Gastroesophageal sphincter (tissue), 4 donors: ENCODE measurements around the gene GLDC. TPM values are rescaled to one million over a fixed set of nuclear protein-coding genes. Genes with fewer than 3 reads are reported as not detected.

Experiments
- ATAC-seq: fragments of 150-250 bp; one replicate; pipeline ENCODE4 v1.9.1; 2016; ENCODE audit warnings: mild to moderate bottlenecking, moderate library complexity
- H3K27ac ChIP-seq, 4 donors: fragments of 200-600 bp; sonication (generic) in 3 of 4; 1 replicate in 3 of 4; 2 replicates in 1 of 4; pipeline ENCODE4 v1.5.1; 2016 to 2019
- H3K27me3 ChIP-seq: fragments of 200-600 bp; sonication (generic); one replicate; pipeline ENCODE4 v1.5.1; 2019
- H3K36me3 ChIP-seq, 2 donors: fragments of 200-600 bp; sonication (generic); one replicate each; pipeline ENCODE4 v1.5.1; 2019; ENCODE audit warnings: control low read depth in 1 of 2
- H3K4me1 ChIP-seq, 3 donors: fragments of 200-600 bp; sonication (generic); 1 replicate in 2 of 3; 2 replicates in 1 of 3; pipeline ENCODE4 v1.5.1; 2016 to 2019; ENCODE audit warnings: control low read depth in 2 of 3
- H3K4me3 ChIP-seq, 2 donors: fragments of 200-600 bp; sonication (generic); one replicate each; pipeline ENCODE4 v1.5.1; 2019; ENCODE audit warnings: mild to moderate bottlenecking in 1 of 2, moderate library complexity in 1 of 2
- H3K9me3 ChIP-seq, 3 donors: fragments of 200-600 bp; sonication (generic); one replicate each; pipeline ENCODE4 v1.5.1; 2017 to 2019; ENCODE audit warnings: control low read depth in 2 of 3
- CTCF ChIP-seq, 4 experiments: fragments of 200-600 bp in 2 of 4; fragments of 450-650 bp in 2 of 4; sonication (generic) in 1 of 4; IDR thresholded peaks; one replicate each; pipeline ENCODE4 v1.5.1; 2017 to 2019; ENCODE audit warnings: antibody characterized with exemption in 4 of 4, mild to moderate bottlenecking in 2 of 4, moderate library complexity in 2 of 4
- EP300 ChIP-seq: sonication (generic); formaldehyde crosslinking; IDR thresholded peaks from one replicate; pipeline ENCODE4 v1.6.1; 2017; ENCODE audit warnings: antibody characterized with exemption, mild to moderate bottlenecking
- POLR2A ChIP-seq, 2 donors: fragments of 450-650 bp; IDR thresholded peaks; one replicate each; pipeline ENCODE4 v1.6.1; 2017; ENCODE audit warnings: antibody characterized with exemption in 2 of 2, mild to moderate bottlenecking in 2 of 2, moderate library complexity in 1 of 2
- POLR2AphosphoS5 ChIP-seq: sonication (generic); formaldehyde crosslinking; IDR thresholded peaks from one replicate; pipeline ENCODE4 v1.6.1; 2017; ENCODE audit warnings: antibody characterized with exemption
- WGBS, 2 donors: methylation state at CpG; one replicate each; pipeline ENCODE4 v1.1.5; 2018; ENCODE audit warnings: low coverage in 1 of 2; 5-methylcytosine and 5-hydroxymethylcytosine counted together
- small RNA-seq, 4 donors: library from RNA; depleted of rRNA; stranded (forward); fragments of <200 nt; gene quantifications; one replicate each; pipeline ENCODE3, GENCODE V24; 2016
- total RNA-seq, 4 donors: library from RNA; depleted of rRNA; stranded (reverse); fragments of >200 nt; gene quantifications; one replicate each; pipeline ENCODE4 v1.1.0, GENCODE V29; 2016

The GLDC gene
- total RNA-seq, 4 donors from 2014 or later: 0.15 to 1.9 (median 0.51) TPM

DNA sequence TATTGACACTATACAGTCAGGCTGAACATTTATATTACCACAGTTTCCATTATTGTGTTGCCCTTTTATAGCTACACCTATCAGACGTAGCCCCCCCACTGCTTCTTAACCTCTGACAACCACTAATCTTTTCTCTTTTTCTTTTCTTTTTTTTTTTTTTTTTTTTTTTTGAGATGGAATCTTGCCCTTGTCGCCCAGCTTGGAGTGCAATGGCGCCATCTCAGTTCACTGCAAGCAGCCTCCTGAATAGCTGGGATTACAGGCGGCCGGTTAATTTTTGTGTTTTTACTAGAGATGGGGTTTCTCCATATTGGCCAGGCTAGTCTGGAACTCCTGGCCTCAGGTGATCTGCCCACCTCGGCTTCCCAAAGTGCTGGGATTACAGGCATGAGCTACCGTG is 157.1 kb downstream of the GLDC start:
- 80 to 100% methylated on average over 1 to 2 of the region's 7 CpGs for WGBS, 2 donors
- ATAC-seq: no peak
- Histone ChIP-seq H3K4me3 (no peak overlapping the region), H3K27me3 (no peaks in the 10 kb centered on the region), H3K4me1 (no peaks in the 10 kb centered on the region), H3K27ac (no peak overlapping the region), H3K36me3 (peaks cover 0 to 64% of the 10 kb centered on the region in 2 donors), H3K9me3 (no peaks in the 10 kb centered on the region)
- no peak for TF ChIP-seq POLR2AphosphoS5
- TF ChIP-seq CTCF (IDR thresholded peaks at IDR 0.05): no peak
- TF ChIP-seq EP300: no peak
- no peak for TF ChIP-seq POLR2A (IDR thresholded peaks at IDR 0.05)

DNA sequence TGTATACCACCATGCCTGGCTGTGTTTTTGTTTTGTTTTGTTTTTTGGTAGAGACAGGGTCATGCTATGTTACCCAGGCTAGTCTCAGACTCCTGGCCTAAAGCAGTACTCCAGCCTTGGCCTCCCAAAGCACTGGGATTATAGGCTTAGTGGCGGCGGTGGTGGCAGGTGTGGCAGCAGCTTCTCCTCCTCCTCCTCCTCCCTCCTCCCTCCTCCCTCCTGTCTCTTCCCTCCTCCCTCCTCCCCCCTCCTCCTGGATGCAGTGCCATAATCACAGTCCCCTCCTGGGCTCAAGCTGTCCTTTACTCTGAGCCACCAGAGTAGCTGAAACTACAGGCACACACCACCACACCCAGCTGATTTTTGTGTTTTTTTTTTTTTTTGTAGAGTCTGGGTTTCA is 161.3 kb downstream of the GLDC start:
- no peak for TF ChIP-seq POLR2AphosphoS5
- no peak for TF ChIP-seq EP300
- TF ChIP-seq CTCF (IDR thresholded peaks at IDR 0.05): no peak
- TF ChIP-seq POLR2A (IDR thresholded peaks at IDR 0.05): no peak
- H3K36me3 ChIP-seq: peaks cover 3 to 90% of the 10 kb centered on the region in 2 donors
- ATAC-seq: no peak

More for the DNA sequence above, 161.3 kb downstream of the GLDC start:
- WGBS, 2 donors: 93 to 100% methylated on average over 1 to 2 of the region's 2 CpGs
- Histone ChIP-seq H3K27ac (no peak overlapping the region), H3K9me3 (no peaks in the 10 kb centered on the region), H3K4me1 (no peaks in the 10 kb centered on the region), H3K4me3 (no peak overlapping the region), H3K27me3 (no peaks in the 10 kb centered on the region)

Small RNAs within 50 kb of the gene (small RNA-seq; reads per million reads assigned to genes)
- 0 reads per million in 4 donors for gene RN7SL123P
- gene RN7SL25P: 0 reads per million in 4 donors

Other genes with a start within 250 kb of the GLDC start
- gene UHRF2, start 232.5 kb downstream of the GLDC start, total RNA-seq: 10 to 100 TPM; 34.1 to 56.3 (median 46.6) TPM
- gene KDM4C, start 112.2 kb upstream of the GLDC start, total RNA-seq: 10 to 100 TPM; 17.7 to 65.2 (median 29.5) TPM